GM19193 (cell line): ENCODE results near the gene ADGRB2.

ENCODE experiments used
- POLR2A ChIP-seq: IDR thresholded peaks from 4 replicates; pipeline ENCODE4 v1.6.1; 2011; ENCODE audit not compliant: insufficient read depth, insufficient read length; ENCODE audit errors: extremely low read depth

Gene ADGRB2

GRCh38 chr1:31798433-31799195, 34.5 kb upstream of the ADGRB2 start:
- TF ChIP-seq POLR2A, result no peak

- TF ChIP-seq POLR2A, result no peak
These were observed 33.9 kb upstream of the ADGRB2 start for GRCh38 chr1:31798086-31798432.

- TF ChIP-seq POLR2A, result no peak
These were observed 33.1 kb upstream of the ADGRB2 start for GRCh38 chr1:31797216-31797615.

- TF ChIP-seq POLR2A, result no peak
These were observed 32.6 kb upstream of the ADGRB2 start for GRCh38 chr1:31796707-31797106.

DNA sequence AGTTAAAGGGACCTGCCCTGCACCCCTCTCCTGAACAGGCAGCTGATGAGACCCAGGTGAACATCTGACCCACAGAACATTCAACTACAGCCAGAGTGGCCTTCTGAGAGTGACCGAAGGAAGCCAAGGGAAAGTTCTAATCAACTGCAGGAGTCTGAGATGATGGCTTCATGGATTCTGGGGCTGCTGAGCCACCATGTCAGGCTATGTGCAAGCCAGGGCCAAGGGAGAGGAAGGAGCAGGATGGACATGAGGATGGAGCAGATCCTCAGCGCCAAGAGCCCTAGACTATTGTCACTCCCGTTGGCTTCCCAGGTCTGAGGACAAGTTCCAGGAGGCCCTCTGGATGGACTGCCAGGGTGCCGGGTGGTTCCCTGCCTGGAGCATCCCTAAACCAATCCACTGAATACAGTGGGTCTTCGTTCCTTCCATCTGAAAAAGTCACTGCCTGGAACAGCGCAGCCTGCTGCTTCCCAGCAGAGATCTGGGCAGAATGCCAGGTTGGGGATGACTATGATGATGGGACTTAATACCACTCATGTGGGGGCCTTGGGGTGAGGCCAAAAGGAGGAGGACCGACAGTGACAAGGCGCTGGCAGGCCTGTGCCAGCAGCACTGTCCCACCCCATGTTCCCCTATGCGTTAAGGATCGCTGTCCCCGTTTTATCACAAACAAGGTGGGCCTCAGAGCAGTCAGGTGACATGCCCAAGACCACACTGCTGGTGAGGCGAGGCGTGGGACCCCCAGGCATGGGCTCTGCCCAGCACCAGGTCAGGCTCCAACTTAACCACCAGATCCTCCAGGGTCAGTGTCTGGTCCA, 31.9 kb upstream of the ADGRB2 start:
- TF ChIP-seq POLR2A, result no peak

- TF ChIP-seq POLR2A, result no peak
These were observed 31.0 kb upstream of the ADGRB2 start for GRCh38 chr1:31795096-31795675.

DNA sequence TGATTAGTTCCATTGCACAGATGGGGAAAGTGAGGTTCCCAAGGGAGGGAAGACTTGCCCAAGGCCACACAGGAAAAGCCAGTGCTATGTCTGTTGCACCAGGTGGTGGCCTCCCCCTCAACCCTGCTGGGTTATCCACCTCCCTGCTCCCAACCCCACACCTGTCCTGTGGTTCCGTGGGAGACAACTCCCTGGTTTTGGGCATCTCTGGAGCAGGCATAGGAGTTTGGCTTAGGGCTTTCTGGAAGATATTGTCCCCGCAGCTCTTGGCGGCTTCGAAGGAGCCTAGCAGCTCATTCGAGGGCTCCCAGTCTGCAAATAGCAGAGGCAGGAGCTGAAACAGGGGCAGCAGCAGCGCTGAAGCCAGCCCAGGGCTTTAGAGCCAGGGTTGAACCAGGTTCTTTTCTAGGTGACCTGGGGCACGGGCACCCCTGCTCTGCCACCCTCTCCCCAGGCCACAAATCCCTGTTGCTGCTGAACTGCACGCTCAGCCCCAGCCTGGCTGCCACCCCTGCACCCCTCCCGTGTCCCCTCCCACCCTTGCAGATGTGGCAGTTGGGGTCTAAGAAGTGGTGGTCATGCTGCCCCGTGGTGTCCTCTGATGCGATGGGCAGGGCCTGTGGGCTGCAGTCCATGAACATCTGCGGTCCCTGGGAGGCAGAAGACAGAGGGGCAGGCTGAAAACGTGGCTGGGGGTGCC, 29.6 kb upstream of the ADGRB2 start:
- no peak for TF ChIP-seq POLR2A

GRCh38 chr1:31793086-31793485, 28.9 kb upstream of the ADGRB2 start:
- no peak for TF ChIP-seq POLR2A

- no peak for TF ChIP-seq POLR2A
These were observed 28.4 kb upstream of the ADGRB2 start for GRCh38 chr1:31792541-31792940.

GRCh38 chr1:31792116-31792515, 28.0 kb upstream of the ADGRB2 start:
- no peak for TF ChIP-seq POLR2A

DNA sequence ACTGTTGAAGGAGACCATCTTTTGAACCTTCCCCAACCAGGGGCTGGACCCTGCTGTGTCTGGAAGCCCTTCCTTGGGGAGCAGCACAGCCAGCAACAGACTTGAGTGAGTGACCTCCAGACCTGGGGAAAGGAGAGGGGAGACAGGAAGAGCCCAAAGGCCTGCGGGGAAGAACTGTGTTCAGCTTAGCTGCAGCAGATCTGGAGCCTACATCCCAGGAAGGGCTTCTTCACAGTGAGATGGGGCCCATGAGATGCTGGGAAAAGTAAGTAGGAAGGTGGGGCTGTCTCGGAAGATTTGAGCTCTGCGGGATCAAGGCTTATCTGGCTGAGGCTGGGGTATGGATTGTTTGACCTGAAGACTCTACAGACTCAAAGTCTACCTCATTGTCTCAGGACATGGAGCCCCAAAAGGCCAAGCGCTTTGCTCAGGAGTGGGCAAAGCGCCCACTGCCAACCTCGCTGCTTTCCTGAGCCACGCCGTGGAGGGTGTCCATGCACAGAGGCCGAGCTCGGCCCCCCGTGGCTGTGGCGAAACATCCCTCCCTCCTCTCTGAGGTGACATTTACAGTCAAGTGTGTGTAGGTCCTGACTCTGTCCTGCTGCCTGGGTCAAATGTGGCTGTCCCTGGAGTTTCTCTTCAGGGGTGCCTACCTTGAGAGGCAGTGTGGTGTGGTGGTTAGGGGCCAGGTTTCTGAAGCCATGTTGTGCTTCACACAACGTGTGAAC, 27.2 kb upstream of the ADGRB2 start:
- TF ChIP-seq POLR2A, result no peak

DNA sequence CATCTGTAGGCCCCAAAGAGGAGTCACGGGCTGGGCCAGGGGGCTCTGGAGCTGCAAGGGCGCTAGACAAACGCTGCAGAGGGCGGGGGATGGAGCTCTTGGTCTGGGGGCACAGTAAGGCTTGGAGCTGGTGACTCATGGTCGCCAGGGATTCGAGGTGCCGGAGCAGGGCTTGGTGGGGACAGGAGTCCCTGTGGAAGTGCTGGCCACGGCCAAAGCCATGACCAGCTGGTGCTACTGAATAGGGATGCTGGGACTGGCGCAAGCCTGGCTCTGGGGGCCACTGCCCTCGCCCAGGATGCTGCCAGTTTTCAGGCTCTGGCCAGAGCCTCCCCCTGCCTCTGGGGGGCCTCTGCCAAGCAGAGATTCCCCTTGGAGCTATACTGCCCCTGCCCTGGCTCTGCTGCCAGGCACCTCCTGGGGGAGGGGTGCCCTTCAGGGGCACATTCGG, 26.5 kb upstream of the ADGRB2 start:
- no peak for TF ChIP-seq POLR2A

- TF ChIP-seq POLR2A, result no peak
These were observed 26.0 kb upstream of the ADGRB2 start for GRCh38 chr1:31790140-31790539.

GRCh38 chr1:31789259-31790065, 25.3 kb upstream of the ADGRB2 start:
- TF ChIP-seq POLR2A, result no peak
